Body of pancreas (tissue), 4 donors: ENCODE results near the gene PPAT. TPM values are rescaled to one million over a fixed set of nuclear protein-coding genes. Genes with fewer than 3 reads are reported as not detected.

Experiments
- ATAC-seq: fragments of 150-250 bp; one replicate; pipeline ENCODE4 v1.9.1; 2016
- DNase-seq, 4 donors: peaks; one replicate each; pipeline ENCODE4 v3.0.0-alpha.2; 2019
- H3K27ac ChIP-seq, 4 donors: fragments of 200-600 bp; sonication (generic); 1 replicate in 3 of 4; 2 replicates in 1 of 4; pipeline versions ENCODE4 v1.5.1 to v1.6.1; 2016 to 2019; ENCODE audit warnings: mild to moderate bottlenecking in 1 of 4, mixed read lengths in 1 of 4, moderate library complexity in 1 of 4
- H3K27me3 ChIP-seq, 2 donors: fragments of 200-600 bp; sonication (generic); one replicate each; pipeline ENCODE4 v1.6.0; 2016; ENCODE audit warnings: mild to moderate bottlenecking in 1 of 2
- H3K36me3 ChIP-seq, 2 donors: fragments of 200-600 bp; sonication (generic); replicated peaks in 1 of 2; 2 replicates each; pipeline ENCODE4 v1.5.1; 2016; ENCODE audit warnings: low read depth in 2 of 2; ENCODE audit not compliant: insufficient read depth in 1 of 2
- H3K4me1 ChIP-seq: fragments of 200-600 bp; sonication (generic); one replicate; pipeline ENCODE4 v1.6.0; 2016
- H3K4me3 ChIP-seq, 2 donors: fragments of 200-600 bp; sonication (generic); 1 replicate in 1 of 2; 2 replicates in 1 of 2; pipeline ENCODE4 v1.5.1; 2016 to 2019
- H3K9me3 ChIP-seq, 3 donors: fragments of 200-600 bp; sonication (generic); 1 replicate in 2 of 3; 2 replicates in 1 of 3; pipeline ENCODE4 v1.5.1; 2016
- POLR2A ChIP-seq, 3 donors: fragments of 450-650 bp; IDR thresholded peaks; one replicate each; pipeline ENCODE4 v1.6.1; 2016; ENCODE audit warnings: antibody characterized with exemption in 3 of 3, mild to moderate bottlenecking in 2 of 3
- WGBS, 2 donors: methylation state at CpG; one replicate each; pipeline ENCODE4 v1.1.5; 2017; 5-methylcytosine and 5-hydroxymethylcytosine counted together
- intact Hi-C: fragments of 100-400 bp; cut with DNase I; formaldehyde crosslinking; loops from one replicate; pipeline ENCODE4 v1.15.1; 2023
- total RNA-seq, 2 donors: library from RNA; depleted of rRNA; stranded (reverse); fragments of >200 nt; gene quantifications; one replicate each; pipeline ENCODE4 v1.1.0, GENCODE V29; 2016
- TF ChIP-seq, protein P1 (sequence below), 7 experiments: fragments of 450-650 bp in 4 of 7; fragments of 200-600 bp in 3 of 7; sonication (generic) in 3 of 7; IDR thresholded peaks; one replicate each; pipeline ENCODE4 v1.5.1; 2016 to 2019; ENCODE audit warnings: antibody characterized with exemption in 7 of 7

Gene PPAT
- total RNA-seq, 2 donors from 2014 or later = 3.3 to 4.9 TPM

DNA sequence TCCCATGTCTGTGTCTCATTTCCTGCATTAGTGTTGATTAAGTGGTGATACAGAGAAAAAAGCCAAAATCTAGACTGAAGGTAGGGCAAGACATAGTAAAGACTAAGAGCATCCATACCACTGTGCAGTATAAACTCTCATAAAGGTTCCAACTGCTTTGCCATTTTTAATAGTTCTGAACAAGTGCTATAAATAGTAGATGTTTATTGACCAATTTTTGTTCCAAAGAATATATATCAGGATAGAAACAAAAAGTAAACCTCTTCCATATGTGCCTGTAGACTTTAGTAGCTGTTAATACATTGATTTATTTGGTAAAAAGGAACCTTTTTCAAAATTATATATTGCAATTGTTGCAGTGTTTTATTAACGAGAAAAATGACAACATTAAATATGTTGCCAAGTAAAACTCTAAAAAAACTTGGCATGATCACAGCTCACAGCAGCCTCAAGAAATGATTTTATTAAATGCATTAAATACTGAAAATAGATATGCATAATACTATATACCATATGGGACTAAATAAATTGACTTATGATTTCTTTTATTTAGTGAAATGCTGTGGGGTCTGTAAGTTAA is 25.8 kb downstream of the PPAT start:
- intact Hi-C loops = no loop called here
- Histone ChIP-seq H3K9me3 (no peaks in the 10 kb centered on the region), H3K36me3 (no peaks in the 10 kb centered on the region), H3K27ac (peak overlapping the region in 3 of 4 donors; percentile 41 to 69 (median 69)), H3K27me3 (no peaks in the 10 kb centered on the region), H3K4me1 (peaks cover 12% of the 10 kb centered on the region), H3K4me3 (no peak overlapping the region)
- 3 to 4% methylated on average over 1 of the region's 1 CpG for WGBS, 2 donors
- DNase-seq (no peak), ATAC-seq (no peak)
- TF ChIP-seq, protein P1, sequence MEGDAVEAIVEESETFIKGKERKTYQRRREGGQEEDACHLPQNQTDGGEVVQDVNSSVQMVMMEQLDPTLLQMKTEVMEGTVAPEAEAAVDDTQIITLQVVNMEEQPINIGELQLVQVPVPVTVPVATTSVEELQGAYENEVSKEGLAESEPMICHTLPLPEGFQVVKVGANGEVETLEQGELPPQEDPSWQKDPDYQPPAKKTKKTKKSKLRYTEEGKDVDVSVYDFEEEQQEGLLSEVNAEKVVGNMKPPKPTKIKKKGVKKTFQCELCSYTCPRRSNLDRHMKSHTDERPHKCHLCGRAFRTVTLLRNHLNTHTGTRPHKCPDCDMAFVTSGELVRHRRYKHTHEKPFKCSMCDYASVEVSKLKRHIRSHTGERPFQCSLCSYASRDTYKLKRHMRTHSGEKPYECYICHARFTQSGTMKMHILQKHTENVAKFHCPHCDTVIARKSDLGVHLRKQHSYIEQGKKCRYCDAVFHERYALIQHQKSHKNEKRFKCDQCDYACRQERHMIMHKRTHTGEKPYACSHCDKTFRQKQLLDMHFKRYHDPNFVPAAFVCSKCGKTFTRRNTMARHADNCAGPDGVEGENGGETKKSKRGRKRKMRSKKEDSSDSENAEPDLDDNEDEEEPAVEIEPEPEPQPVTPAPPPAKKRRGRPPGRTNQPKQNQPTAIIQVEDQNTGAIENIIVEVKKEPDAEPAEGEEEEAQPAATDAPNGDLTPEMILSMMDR (IDR thresholded peaks at IDR 0.05) = no peak
- TF ChIP-seq POLR2A (IDR thresholded peaks at IDR 0.05) = no peak

DNA sequence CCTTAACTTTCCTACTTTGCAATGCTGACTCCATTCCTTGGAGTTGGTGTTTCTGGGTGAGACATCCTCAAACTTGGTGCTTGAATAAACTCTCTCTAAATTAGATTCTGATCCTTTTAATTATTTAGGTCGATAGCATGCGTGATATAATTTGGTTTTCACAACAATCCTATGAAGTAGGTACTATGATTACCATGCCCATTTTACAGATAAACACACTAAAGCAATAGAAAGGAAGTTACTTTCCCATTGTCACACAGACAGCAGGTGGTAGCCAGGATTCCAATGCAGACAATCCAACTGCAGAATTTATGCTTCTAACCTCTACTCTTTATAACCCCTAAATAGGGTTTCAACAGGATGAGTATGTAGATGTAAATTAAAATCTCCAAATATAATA is 26.4 kb downstream of the PPAT start:
- Histone ChIP-seq H3K4me3 (no peak overlapping the region), H3K27ac (no peak overlapping the region), H3K4me1 (peaks cover 12% of the 10 kb centered on the region), H3K9me3 (no peaks in the 10 kb centered on the region), H3K27me3 (no peaks in the 10 kb centered on the region), H3K36me3 (no peaks in the 10 kb centered on the region)
- TF ChIP-seq POLR2A (IDR thresholded peaks at IDR 0.05) = no peak
- TF ChIP-seq, protein P1 (IDR thresholded peaks at IDR 0.05) = no peak
- ATAC-seq = no peak
- intact Hi-C loops = no loop called here
- 84 to 86% methylated on average over 2 of the region's 2 CpGs for WGBS, 2 donors
- no peak for DNase-seq

DNA sequence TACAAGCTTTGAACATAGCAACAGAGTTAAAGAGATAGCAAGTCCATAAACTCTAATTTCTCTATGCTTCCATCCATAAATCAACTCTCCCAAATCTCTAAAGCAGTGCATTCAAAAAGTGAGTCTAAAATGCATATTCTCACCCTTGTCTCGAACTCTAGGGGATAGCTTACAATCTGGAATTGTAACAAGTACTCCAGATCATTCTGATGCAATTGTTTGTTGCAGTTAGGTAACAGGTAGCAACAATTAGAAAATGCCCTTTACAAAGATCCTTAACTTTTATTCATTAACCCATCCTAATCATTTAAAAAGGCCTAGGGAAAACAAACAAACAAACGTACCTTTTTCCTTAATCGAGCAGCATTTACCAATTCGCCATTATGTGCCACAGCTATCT is 29.3 kb downstream of the PPAT start:
- WGBS, 2 donors = 84% methylated on average over 4 of the region's 4 CpGs
- ATAC-seq = no peak

DNA sequence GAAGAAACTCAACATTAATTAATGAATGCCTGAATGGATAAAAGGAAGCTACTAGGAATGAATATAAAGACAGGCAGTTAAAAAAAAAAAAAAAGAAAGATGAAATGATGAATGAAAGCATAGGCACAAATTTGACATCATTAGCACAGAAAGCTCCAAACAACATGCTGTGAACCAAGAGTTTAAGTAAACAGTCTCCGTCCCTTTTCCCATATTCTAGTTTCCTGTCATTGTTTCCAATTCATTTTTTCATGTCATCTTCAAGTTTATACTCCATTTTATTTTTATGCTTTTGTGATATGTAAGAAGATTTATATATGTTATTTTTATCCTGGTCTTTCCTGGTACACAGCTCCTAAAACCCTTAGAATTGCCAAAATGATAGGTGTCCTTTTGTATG is 30.4 kb downstream of the PPAT start:
- intact Hi-C loops = no loop called here
- peaks cover 7% of the 10 kb centered on the region for H3K4me1 ChIP-seq
- DNase-seq = no peak
- no peaks in the 10 kb centered on the region for H3K9me3 ChIP-seq
- TF ChIP-seq, protein P1 (IDR thresholded peaks at IDR 0.05) = no peak
- no peak for TF ChIP-seq POLR2A (IDR thresholded peaks at IDR 0.05)
- no peak overlapping the region for H3K27ac ChIP-seq
- H3K4me3 ChIP-seq = no peak overlapping the region
- H3K36me3 ChIP-seq = peaks cover 0 to 4% of the 10 kb centered on the region in 2 donors
- ATAC-seq = no peak
- no peaks in the 10 kb centered on the region for H3K27me3 ChIP-seq
- 89% methylated on average over 1 of the region's 1 CpG for WGBS, 2 donors

More for the DNA sequence above, 29.3 kb downstream of the PPAT start:
- TF ChIP-seq, protein P1 (IDR thresholded peaks at IDR 0.05) = no peak
- TF ChIP-seq POLR2A (IDR thresholded peaks at IDR 0.05) = no peak
- DNase-seq = no peak
- H3K9me3 ChIP-seq = no peaks in the 10 kb centered on the region
- H3K27ac ChIP-seq = no peak overlapping the region
- peaks cover 12% of the 10 kb centered on the region for H3K4me1 ChIP-seq
- no peak overlapping the region for H3K4me3 ChIP-seq
- H3K27me3 ChIP-seq = no peaks in the 10 kb centered on the region
- no peaks in the 10 kb centered on the region for H3K36me3 ChIP-seq
- intact Hi-C loops = no loop called here

DNA sequence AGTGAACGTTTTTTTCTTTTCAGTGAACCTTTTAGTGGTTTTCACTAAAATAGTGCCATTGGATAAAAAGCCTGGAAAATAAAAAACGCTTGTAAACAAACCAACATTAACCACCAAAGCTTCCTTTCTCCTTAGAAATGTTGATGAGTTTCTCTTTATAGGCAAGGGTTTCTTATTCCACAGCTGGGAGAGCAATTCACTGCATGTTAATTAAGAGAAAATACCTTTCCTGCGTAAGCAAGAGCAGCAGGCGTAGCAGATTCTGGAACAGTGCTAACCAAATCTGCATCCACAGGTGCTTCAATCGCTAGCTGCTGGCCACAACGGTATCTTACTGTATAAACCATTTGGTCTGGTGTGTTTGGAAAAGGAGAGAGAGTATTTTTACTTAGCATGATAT is 34.9 kb downstream of the PPAT start:
- intact Hi-C loops = no loop called here
- 75 to 81% methylated on average over 6 of the region's 6 CpGs for WGBS, 2 donors
- H3K4me3 ChIP-seq = no peak overlapping the region
- no peaks in the 10 kb centered on the region for H3K27me3 ChIP-seq
- no peaks in the 10 kb centered on the region for H3K9me3 ChIP-seq
- no peak overlapping the region for H3K27ac ChIP-seq
- H3K4me1 ChIP-seq = no peaks in the 10 kb centered on the region
- TF ChIP-seq, protein P1 (IDR thresholded peaks at IDR 0.05) = no peak
- TF ChIP-seq POLR2A (IDR thresholded peaks at IDR 0.05) = no peak
- H3K36me3 ChIP-seq = peaks cover 0 to 4% of the 10 kb centered on the region in 2 donors
- no peak for DNase-seq
- ATAC-seq = no peak
